ENCODE results near the gene DNAH14. TPM values are rescaled to one million over a fixed set of nuclear protein-coding genes. Genes with fewer than 3 reads are reported as not detected.
"Not testable (repeated sequence)": the region's sequence is repeated elsewhere in the genome, so short reads cannot be mapped to it uniquely, and the experiment has no call there.

The DNAH14 gene
- total RNA-seq, 4 donors from 2014 or later = 9.5 to 32.4 (median 14.8) TPM

- Histone ChIP-seq H3K27ac (no peak overlapping the region), H3K9me3 (peaks cover 0 to 25% (median 0%) of the 10 kb centered on the region in 3 donors), H3K36me3 (no peaks in the 10 kb centered on the region), H3K4me1 (no peaks in the 10 kb centered on the region), H3K27me3 (no peaks in the 10 kb centered on the region), H3K4me3 (no peak overlapping the region)
- 86 to 100% methylated on average over 1 of the region's 1 CpG for WGBS, 2 donors (ENCODE audit: low coverage in 1 of 2)
- ATAC-seq = no peak
- no peak for TF ChIP-seq EP300 (IDR thresholded peaks at IDR 0.05)
- TF ChIP-seq CTCF (IDR thresholded peaks at IDR 0.05) = no peak
- TF ChIP-seq POLR2A (IDR thresholded peaks at IDR 0.05) = no peak
- no peak for TF ChIP-seq POLR2AphosphoS5 (IDR thresholded peaks at IDR 0.05)
These were observed 294.8 kb downstream of the DNAH14 start for GRCh38 chr1:225224287-225224686.

GRCh38 chr1:225225681-225226080, 296.2 kb downstream of the DNAH14 start:
- Histone ChIP-seq H3K4me3 (no peak overlapping the region), H3K36me3 (no peaks in the 10 kb centered on the region), H3K4me1 (no peaks in the 10 kb centered on the region), H3K27me3 (no peaks in the 10 kb centered on the region), H3K27ac (no peak overlapping the region), H3K9me3 (peaks cover 0 to 20% (median 0%) of the 10 kb centered on the region in 3 donors)
- WGBS, 2 donors (ENCODE audit: low coverage in 1 of 2) = 90 to 100% methylated on average over 1 to 2 of the region's 2 CpGs
- TF ChIP-seq POLR2A (IDR thresholded peaks at IDR 0.05) (no peak), EP300 (IDR thresholded peaks at IDR 0.05) (no peak), POLR2AphosphoS5 (IDR thresholded peaks at IDR 0.05) (no peak), CTCF (IDR thresholded peaks at IDR 0.05) (no peak)
- no peak for ATAC-seq

GRCh38 chr1:225228871-225229303, 299.4 kb downstream of the DNAH14 start:
- WGBS, 2 donors (ENCODE audit: low coverage in 1 of 2) = 77 to 82% methylated on average over 7 of the region's 8 CpGs
- TF ChIP-seq POLR2A (IDR thresholded peaks at IDR 0.05) (no peak), CTCF (IDR thresholded peaks at IDR 0.05) (no peak), POLR2AphosphoS5 (IDR thresholded peaks at IDR 0.05) (no peak), EP300 (IDR thresholded peaks at IDR 0.05) (no peak)
- ATAC-seq = no peak

GRCh38 chr1:225229429-225229828, 300.0 kb downstream of the DNAH14 start:
- ATAC-seq, H3K27ac ChIP-seq: not testable (repeated sequence)

More at GRCh38 chr1:225228871-225229303, 299.4 kb downstream of the DNAH14 start:
- Histone ChIP-seq H3K36me3 (no peaks in the 10 kb centered on the region), H3K27me3 (no peaks in the 10 kb centered on the region), H3K4me1 (no peaks in the 10 kb centered on the region), H3K9me3 (peaks cover 0 to 8% (median 0%) of the 10 kb centered on the region in 3 donors), H3K4me3 (no peak overlapping the region), H3K27ac (no peak overlapping the region)

GRCh38 chr1:225230483-225230882, 301.0 kb downstream of the DNAH14 start:
- no peak overlapping the region for H3K4me3 ChIP-seq
- no peak for ATAC-seq
- TF ChIP-seq POLR2A (IDR thresholded peaks at IDR 0.05) = no peak
- no peak for TF ChIP-seq POLR2AphosphoS5 (IDR thresholded peaks at IDR 0.05)
- TF ChIP-seq CTCF (IDR thresholded peaks at IDR 0.05) = no peak
- TF ChIP-seq EP300 (IDR thresholded peaks at IDR 0.05) = no peak
- H3K27ac ChIP-seq = no peak overlapping the region
- WGBS, 2 donors (ENCODE audit: low coverage in 1 of 2) = 10% methylated on average over 2 of the region's 2 CpGs
- no peaks in the 10 kb centered on the region for H3K4me1 ChIP-seq
- peaks cover 0 to 12% (median 0%) of the 10 kb centered on the region in 3 donors for H3K9me3 ChIP-seq
- H3K36me3 ChIP-seq = no peaks in the 10 kb centered on the region
- H3K27me3 ChIP-seq = no peaks in the 10 kb centered on the region

More at GRCh38 chr1:225229429-225229828, 300.0 kb downstream of the DNAH14 start:
- not testable (repeated sequence) for H3K4me3 ChIP-seq, H3K4me1 ChIP-seq, H3K36me3 ChIP-seq, H3K27me3 ChIP-seq
- H3K9me3 ChIP-seq = peaks cover 0 to 12% (median 0%) of the 10 kb centered on the region in 3 donors

- not testable (repeated sequence) for H3K4me3 ChIP-seq, H3K36me3 ChIP-seq, H3K4me1 ChIP-seq, H3K27ac ChIP-seq, H3K27me3 ChIP-seq, ATAC-seq
- 53 to 83% methylated on average over 1 of the region's 1 CpG for WGBS, 2 donors (ENCODE audit: low coverage in 1 of 2)
- peaks cover 0 to 25% (median 0%) of the 10 kb centered on the region in 3 donors for H3K9me3 ChIP-seq
These were observed 303.5 kb downstream of the DNAH14 start for GRCh38 chr1:225232930-225233329.
